ENCODE results near the gene EED.

DNA sequence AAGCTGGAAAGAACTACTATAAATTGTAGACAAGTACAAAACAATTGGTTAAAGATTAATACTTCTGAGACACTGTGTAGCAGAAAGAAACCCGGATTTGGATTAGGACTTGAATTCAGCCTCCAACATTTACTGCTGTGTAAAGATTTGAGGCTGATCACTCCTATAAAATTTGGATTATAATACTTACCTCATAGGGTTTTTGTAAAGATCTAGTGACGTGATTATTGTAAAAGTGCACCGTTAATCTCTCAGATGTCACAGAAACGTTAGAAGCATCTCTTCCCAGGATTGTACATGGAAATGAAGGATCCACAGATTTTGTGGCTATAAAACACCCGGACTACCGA, 57.2 kb downstream of the EED start:
- TF ChIP-seq, protein P1, sequence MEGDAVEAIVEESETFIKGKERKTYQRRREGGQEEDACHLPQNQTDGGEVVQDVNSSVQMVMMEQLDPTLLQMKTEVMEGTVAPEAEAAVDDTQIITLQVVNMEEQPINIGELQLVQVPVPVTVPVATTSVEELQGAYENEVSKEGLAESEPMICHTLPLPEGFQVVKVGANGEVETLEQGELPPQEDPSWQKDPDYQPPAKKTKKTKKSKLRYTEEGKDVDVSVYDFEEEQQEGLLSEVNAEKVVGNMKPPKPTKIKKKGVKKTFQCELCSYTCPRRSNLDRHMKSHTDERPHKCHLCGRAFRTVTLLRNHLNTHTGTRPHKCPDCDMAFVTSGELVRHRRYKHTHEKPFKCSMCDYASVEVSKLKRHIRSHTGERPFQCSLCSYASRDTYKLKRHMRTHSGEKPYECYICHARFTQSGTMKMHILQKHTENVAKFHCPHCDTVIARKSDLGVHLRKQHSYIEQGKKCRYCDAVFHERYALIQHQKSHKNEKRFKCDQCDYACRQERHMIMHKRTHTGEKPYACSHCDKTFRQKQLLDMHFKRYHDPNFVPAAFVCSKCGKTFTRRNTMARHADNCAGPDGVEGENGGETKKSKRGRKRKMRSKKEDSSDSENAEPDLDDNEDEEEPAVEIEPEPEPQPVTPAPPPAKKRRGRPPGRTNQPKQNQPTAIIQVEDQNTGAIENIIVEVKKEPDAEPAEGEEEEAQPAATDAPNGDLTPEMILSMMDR (IDR thresholded peaks at IDR 0.05) = no peak
- TF ChIP-seq POLR2A (IDR thresholded peaks at IDR 0.05) = no peak
